HepG2 (cell line): ENCODE results near the gene SLCO2B1.

Experiments
- BCLAF1 ChIP-seq: fragments of 450-650 bp; IDR thresholded peaks from 2 replicates; pipeline ENCODE4 v1.6.1; 2017; ENCODE audit warnings: mild to moderate bottlenecking
- BHLHE40 ChIP-seq: IDR thresholded peaks from 2 replicates; pipeline ENCODE4 v1.6.1; 2011; ENCODE audit warnings: low read length, improper control_type of control experiment
- CHD2 ChIP-seq: IDR thresholded peaks from 2 replicates; pipeline ENCODE4 v1.6.1; 2011; ENCODE audit warnings: low read depth, low read length, improper control_type of control experiment
- HIVEP1 ChIP-seq: sonication (generic); formaldehyde crosslinking; IDR thresholded peaks from 2 replicates; pipeline ENCODE4 v1.4.0; 2020; ENCODE audit warnings: mild to moderate bottlenecking, missing genetic modification reagents
- KDM5A ChIP-seq: fragments of 200-600 bp; sonication (generic); IDR thresholded peaks from 2 replicates; pipeline ENCODE4 v1.7.0; 2018; ENCODE audit warnings: antibody characterized with exemption, mild to moderate bottlenecking, low read length, borderline replicate concordance
- MNT ChIP-seq: fragments of 450-650 bp; IDR thresholded peaks from 2 replicates; pipeline ENCODE4 v1.6.1; 2016
- NFE2L2 ChIP-seq: fragments of 150-350 bp; IDR thresholded peaks from 2 replicates; pipeline ENCODE4 v1.6.1; 2014; ENCODE audit warnings: low read length
- SIN3A ChIP-seq: IDR thresholded peaks from 2 replicates; pipeline ENCODE4 v1.6.1; 2011; ENCODE audit warnings: low read depth, mild to moderate bottlenecking, control low read depth, low read length, borderline replicate concordance
- SRF ChIP-seq: IDR thresholded peaks from 2 replicates; pipeline ENCODE4 v1.6.1; 2011; ENCODE audit warnings: mild to moderate bottlenecking, low read depth, low read length, moderate library complexity
- SRSF9 ChIP-seq: fragments of 200-400 bp; formaldehyde crosslinking; IDR thresholded peaks from 2 replicates; pipeline ENCODE4 v1.6.1; 2018; ENCODE audit warnings: borderline replicate concordance, mild to moderate bottlenecking, low read depth, low read length; ENCODE audit not compliant: insufficient read depth, poor library complexity, severe bottlenecking
- ZNF335 ChIP-seq: sonication (generic); formaldehyde crosslinking; IDR thresholded peaks from 2 replicates; pipeline ENCODE4 v1.4.0; 2020; ENCODE audit warnings: missing genetic modification reagents
- ZNF670 ChIP-seq: sonication (generic); formaldehyde crosslinking; IDR thresholded peaks from 2 replicates; pipeline ENCODE4 v1.8.0; 2022; ENCODE audit warnings: mild to moderate bottlenecking, missing genetic modification reagents, borderline replicate concordance
- TF ChIP-seq, protein P1 (sequence below): sonication (generic); formaldehyde crosslinking; IDR thresholded peaks from 2 replicates; pipeline ENCODE4 v1.5.0; 2020; ENCODE audit warnings: mild to moderate bottlenecking, missing genetic modification reagents, moderate library complexity
- TF ChIP-seq, protein P2 (sequence below), 2 experiments: sonication (generic) in 1 of 2; formaldehyde crosslinking in 1 of 2; IDR thresholded peaks; 2 replicates each; pipeline versions ENCODE4 v1.4.0 to v1.6.1; 2016 to 2020; ENCODE audit warnings: borderline replicate concordance in 1 of 2, low read depth in 1 of 2, mild to moderate bottlenecking in 1 of 2, missing genetic modification reagents in 1 of 2

GRCh38 chr11:75230621-75231020, 79.7 kb downstream of the SLCO2B1 start:
- TF ChIP-seq, protein P1, sequence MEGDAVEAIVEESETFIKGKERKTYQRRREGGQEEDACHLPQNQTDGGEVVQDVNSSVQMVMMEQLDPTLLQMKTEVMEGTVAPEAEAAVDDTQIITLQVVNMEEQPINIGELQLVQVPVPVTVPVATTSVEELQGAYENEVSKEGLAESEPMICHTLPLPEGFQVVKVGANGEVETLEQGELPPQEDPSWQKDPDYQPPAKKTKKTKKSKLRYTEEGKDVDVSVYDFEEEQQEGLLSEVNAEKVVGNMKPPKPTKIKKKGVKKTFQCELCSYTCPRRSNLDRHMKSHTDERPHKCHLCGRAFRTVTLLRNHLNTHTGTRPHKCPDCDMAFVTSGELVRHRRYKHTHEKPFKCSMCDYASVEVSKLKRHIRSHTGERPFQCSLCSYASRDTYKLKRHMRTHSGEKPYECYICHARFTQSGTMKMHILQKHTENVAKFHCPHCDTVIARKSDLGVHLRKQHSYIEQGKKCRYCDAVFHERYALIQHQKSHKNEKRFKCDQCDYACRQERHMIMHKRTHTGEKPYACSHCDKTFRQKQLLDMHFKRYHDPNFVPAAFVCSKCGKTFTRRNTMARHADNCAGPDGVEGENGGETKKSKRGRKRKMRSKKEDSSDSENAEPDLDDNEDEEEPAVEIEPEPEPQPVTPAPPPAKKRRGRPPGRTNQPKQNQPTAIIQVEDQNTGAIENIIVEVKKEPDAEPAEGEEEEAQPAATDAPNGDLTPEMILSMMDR (CRISPR knock-in tag) = no peak
- TF ChIP-seq KDM5A (no peak), CHD2 (no peak), HIVEP1 (CRISPR knock-in tag) (no peak), SRSF9 (no peak), ZNF335 (CRISPR knock-in tag) (no peak), SRF (no peak), ZNF670 (CRISPR knock-in tag) (no peak), MNT (no peak), SIN3A (no peak), BCLAF1 (no peak), BHLHE40 (no peak), NFE2L2 (no peak)
- TF ChIP-seq, protein P2, sequence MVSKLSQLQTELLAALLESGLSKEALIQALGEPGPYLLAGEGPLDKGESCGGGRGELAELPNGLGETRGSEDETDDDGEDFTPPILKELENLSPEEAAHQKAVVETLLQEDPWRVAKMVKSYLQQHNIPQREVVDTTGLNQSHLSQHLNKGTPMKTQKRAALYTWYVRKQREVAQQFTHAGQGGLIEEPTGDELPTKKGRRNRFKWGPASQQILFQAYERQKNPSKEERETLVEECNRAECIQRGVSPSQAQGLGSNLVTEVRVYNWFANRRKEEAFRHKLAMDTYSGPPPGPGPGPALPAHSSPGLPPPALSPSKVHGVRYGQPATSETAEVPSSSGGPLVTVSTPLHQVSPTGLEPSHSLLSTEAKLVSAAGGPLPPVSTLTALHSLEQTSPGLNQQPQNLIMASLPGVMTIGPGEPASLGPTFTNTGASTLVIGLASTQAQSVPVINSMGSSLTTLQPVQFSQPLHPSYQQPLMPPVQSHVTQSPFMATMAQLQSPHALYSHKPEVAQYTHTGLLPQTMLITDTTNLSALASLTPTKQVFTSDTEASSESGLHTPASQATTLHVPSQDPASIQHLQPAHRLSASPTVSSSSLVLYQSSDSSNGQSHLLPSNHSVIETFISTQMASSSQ (IDR thresholded peaks at IDR 0.05; ENCODE audit: low read depth) = no peak
- TF ChIP-seq, protein P2 (CRISPR knock-in tag; IDR thresholded peaks at IDR 0.05; ENCODE audit: borderline replicate concordance) = no peak
